Anterior cingulate cortex (tissue), 58 donors: ENCODE data around the gene BCAS4.
A peak's percentile ranks its signal among the peaks of the same experiment; 100 is the strongest.
"Not testable (repeated sequence)": the region's sequence is repeated elsewhere in the genome, so short reads cannot be mapped to it uniquely, and the experiment has no call there.

Experiments
- DNase-seq, 58 donors: peaks; one replicate each; lab custom pipeline; 2025; lab: John Stamatoyannopoulos, UW

The BCAS4 gene

GRCh38 chr20:50794181-50794845 lies 548 bp upstream of the BCAS4 start:
- peak in 3 of 58 donors; percentile 29 to 47 (median 39) for DNase-seq

- no peak for DNase-seq
Observed at GRCh38 chr20:50797142-50797541, 2.3 kb downstream of the BCAS4 start.

GRCh38 chr20:50798650-50799049 lies 3.8 kb downstream of the BCAS4 start:
- no peak for DNase-seq

- no peak for DNase-seq
Observed at GRCh38 chr20:50799176-50799889, 4.5 kb downstream of the BCAS4 start.

- DNase-seq: no peak
Observed at GRCh38 chr20:50799890-50800550, 5.2 kb downstream of the BCAS4 start.

GRCh38 chr20:50800986-50801746 lies 6.3 kb downstream of the BCAS4 start:
- DNase-seq: not testable (repeated sequence)

GRCh38 chr20:50801747-50802125 lies 6.9 kb downstream of the BCAS4 start:
- no peak for DNase-seq

- DNase-seq: no peak
Observed at GRCh38 chr20:50802289-50802688, 7.4 kb downstream of the BCAS4 start.

- no peak for DNase-seq
Observed at GRCh38 chr20:50804437-50805348, 9.8 kb downstream of the BCAS4 start.

GRCh38 chr20:50805349-50805684 lies 10.5 kb downstream of the BCAS4 start:
- DNase-seq: no peak

- no peak for DNase-seq
Observed at GRCh38 chr20:50806126-50806768, 11.4 kb downstream of the BCAS4 start.

- DNase-seq: no peak
Observed at GRCh38 chr20:50810063-50810462, 15.2 kb downstream of the BCAS4 start.

- DNase-seq: no peak
Observed at GRCh38 chr20:50810842-50811241, 16.0 kb downstream of the BCAS4 start.

- DNase-seq: no peak
Observed at GRCh38 chr20:50813101-50813643, 18.3 kb downstream of the BCAS4 start.

GRCh38 chr20:50813801-50814200 lies 18.9 kb downstream of the BCAS4 start:
- no peak for DNase-seq

- no peak for DNase-seq
Observed at GRCh38 chr20:50814438-50815161, 19.7 kb downstream of the BCAS4 start.

- no peak for DNase-seq
Observed at GRCh38 chr20:50815162-50815989, 20.5 kb downstream of the BCAS4 start.

- DNase-seq: no peak
Observed at GRCh38 chr20:50817776-50818172, 22.9 kb downstream of the BCAS4 start.
